GM19025 (cell line): ENCODE results near the gene PCNX2.
"Not testable (repeated sequence)": the region's sequence is repeated elsewhere in the genome, so short reads cannot be mapped to it uniquely, and the experiment has no call there.

Experiments
- ATAC-seq: cut with Tn5 transposase; IDR thresholded peaks from one replicate; pipeline ENCODE4 v1.9.1; 2021; ENCODE audit warnings: mild to moderate bottlenecking, low read depth, moderate library complexity; ENCODE audit not compliant: unreplicated experiment

PCNX2 gene

DNA sequence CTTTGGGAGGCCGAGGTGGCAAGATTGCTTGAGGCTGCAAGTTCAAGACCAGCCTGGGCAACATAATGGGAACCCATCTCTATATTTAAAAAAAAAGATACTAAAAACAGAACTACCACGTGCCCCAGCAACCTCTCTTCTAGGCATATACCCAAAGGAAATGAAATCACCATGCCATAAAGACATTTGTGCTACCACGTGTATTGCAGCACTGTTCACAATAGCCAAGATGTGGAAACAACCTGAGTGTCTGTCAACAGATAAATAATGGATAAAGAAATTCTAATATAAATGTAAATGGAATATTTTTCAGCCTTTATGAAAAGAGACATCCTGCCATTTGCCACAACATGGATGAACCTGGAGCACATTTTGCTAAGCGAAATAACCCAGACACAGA, 128.6 kb downstream of the PCNX2 start:
- no peak for ATAC-seq

GRCh38 chr1:233163696-233164095, 131.8 kb downstream of the PCNX2 start:
- ATAC-seq, result no peak

DNA sequence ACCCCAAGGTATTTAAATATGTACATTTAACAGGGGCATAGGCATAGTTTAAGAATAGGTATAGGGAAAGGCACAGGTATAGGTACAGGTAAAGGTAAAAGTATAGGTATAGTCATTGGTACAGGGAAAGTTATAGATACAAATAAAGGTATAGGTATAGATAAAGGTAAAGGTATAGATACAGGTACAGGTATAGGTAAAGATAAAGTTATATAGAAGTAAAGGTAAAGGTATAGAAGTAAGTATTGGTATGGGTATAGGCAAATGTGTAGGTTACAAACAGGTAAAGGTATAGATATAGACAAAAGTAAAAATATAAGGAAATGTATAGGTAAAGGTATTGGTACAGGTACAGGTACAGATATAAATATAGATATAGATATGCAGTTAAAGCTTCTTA, 137.2 kb downstream of the PCNX2 start:
- no peak for ATAC-seq

DNA sequence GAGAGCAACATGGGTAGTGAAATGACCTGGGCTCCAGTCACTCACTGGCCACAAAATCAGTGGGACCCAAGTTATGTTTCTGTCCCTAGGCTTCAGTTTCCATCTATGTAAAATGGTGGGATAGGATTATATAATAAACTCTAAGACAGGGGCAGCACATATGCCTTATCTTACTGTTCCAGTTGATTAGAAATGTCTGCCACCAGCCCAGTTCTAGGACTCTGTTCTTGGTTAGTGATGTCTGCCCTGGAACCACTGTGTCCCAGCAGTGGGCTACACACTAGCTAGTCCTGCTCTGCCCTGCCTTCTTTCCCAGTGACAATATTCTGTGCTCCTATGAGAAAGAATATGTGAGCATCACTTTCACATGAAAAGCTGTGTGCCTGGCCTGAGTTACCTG, 138.3 kb downstream of the PCNX2 start:
- no peak for ATAC-seq

GRCh38 chr1:233151861-233152260, 143.7 kb downstream of the PCNX2 start:
- no peak for ATAC-seq

DNA sequence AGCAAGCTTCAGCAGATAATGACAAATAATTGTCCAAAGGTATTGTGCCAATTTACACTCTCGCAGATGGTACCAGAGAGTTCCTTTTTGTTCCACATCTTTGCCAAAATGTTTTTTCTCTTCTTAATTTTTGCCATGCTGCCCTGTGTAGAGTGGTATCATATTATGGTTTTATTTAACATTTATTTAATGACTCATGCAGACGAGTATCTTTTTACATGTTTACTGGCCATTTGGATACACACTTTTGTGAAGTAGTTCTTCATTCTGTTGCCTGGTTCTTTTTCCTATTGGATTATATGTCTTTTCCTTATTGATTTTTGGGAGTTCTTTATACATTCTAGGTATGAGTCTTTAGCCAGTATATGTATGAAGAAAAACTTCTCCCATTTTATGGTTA, 151.1 kb downstream of the PCNX2 start:
- no peak for ATAC-seq

GRCh38 chr1:233143241-233143640, 152.3 kb downstream of the PCNX2 start:
- ATAC-seq, result no peak

DNA sequence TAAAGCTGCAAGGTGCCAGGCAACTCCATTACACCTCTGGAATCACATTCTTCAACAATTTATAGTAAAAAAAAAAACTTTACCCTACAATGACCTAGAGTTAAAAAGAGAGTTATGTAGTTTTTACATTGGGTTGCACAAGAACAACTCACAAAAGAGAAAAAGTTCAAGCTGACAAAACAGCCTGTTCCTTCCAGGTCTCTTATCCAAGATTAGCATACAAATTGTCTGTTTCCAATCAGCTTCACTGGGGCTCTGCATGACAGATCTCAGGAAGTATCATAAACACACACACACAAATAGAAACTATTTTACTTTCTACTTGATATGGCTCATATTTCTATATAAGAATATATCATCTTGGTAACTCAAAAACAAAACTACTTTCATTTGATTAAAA, 154.6 kb downstream of the PCNX2 start:
- no peak for ATAC-seq

- ATAC-seq, result no peak
Observed at GRCh38 chr1:233140499-233140898, 155.0 kb downstream of the PCNX2 start.

DNA sequence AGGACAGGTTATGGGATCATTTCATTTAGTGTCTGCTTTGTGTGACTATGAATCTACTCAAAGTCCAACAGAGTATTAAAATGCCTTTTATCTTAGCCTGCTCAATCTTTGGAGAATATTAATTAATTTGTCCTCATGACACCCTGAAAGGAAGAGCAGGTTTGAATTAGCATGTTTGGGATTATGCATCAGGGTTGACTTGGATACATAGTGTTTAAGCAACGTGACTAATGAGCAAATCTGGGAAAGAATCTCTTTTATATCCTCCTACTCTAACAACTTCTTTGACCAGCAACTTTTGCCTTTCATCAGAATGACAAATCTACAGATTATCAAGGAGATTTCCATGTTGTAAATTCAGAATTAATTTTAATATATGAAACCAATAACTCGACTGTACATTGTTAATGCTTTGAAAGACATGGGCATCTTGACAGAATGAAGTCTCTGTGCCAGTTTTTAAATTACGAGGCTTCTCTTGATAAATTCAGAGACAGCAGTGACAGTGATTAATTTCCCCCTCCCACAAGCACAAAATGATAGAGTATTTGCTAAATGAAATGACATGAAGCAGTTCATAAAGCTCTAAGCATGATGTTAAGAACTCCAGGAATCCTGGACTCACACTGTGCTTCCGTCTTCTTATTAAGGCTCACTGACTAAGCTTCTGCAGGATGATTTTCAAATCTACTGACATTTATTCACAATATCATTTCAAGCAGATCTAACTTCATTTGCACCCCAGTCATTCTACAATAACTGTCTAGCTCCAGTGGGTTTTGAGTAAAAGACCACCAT, 156.5 kb downstream of the PCNX2 start:
- ATAC-seq, result no peak

GRCh38 chr1:233135833-233136232, 159.7 kb downstream of the PCNX2 start:
- no peak for ATAC-seq

DNA sequence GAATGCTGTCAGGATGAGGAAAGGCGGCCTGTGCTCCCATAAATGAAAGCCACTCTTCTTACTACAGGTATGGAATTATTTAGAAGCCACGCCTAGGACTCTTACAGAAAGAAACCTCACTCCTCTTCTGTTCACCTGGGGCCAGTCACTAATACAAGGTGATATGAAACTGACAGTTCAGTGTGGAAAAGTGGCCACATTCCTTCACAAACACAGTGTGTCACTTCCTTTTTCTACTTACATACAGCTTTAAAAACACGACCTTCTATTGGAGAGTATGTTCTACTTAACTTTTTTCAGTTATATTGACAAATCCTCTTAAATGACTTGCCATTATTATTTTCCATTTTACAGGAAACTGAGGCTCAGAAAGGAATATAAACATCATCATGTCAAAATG, 163.1 kb downstream of the PCNX2 start:
- ATAC-seq, result no peak

DNA sequence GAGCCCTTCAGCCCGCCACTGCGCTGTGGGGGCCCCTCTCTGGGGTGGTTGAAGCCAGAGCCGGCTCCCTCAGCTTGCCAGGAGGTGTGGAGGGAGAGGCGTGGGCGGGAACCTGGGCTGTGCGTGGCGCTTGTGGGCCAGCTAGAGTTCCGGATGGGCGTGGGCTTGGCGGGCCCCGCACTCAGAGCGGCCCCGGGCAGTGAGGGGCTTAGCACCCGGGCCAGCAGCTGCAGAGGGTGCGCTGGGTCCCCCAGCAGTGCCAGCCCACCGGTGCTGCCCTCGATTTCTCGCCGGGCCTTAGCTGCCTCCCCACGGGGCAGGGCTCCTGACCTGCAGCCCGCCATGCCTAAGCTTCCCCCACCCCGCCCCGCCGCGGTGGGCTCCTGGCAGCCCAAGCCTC, 166.5 kb downstream of the PCNX2 start:
- not testable (repeated sequence) for ATAC-seq

DNA sequence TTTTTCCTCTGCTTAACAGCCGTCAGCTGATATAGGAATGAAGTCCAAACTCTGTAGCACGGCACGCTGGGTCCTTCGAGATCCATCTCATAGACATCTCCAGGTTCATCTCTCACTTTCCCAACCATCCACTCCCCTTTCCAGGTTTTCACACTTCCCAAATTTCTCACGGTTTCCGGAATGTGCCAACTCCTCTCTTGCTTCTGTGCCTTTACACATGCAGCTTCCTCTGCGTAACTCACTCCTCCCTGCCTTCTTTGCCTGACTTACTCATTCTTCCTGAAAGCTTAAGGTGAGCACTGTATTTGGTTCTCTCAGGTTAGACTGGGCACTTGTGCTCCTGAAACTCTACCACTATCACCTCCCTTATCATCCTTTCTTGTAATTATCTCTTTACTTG, 168.4 kb downstream of the PCNX2 start:
- ATAC-seq, result no peak

- no peak for ATAC-seq
Observed at GRCh38 chr1:233122779-233123178, 172.7 kb downstream of the PCNX2 start.

- no peak for ATAC-seq
Observed at GRCh38 chr1:233121947-233122559, 173.5 kb downstream of the PCNX2 start.

GRCh38 chr1:233114860-233115259, 180.7 kb downstream of the PCNX2 start:
- no peak for ATAC-seq

GRCh38 chr1:233114159-233114558, 181.4 kb downstream of the PCNX2 start:
- ATAC-seq, result no peak

- ATAC-seq, result no peak
Observed at GRCh38 chr1:233113009-233113879, 182.3 kb downstream of the PCNX2 start.

GRCh38 chr1:233112186-233113008, 183.1 kb downstream of the PCNX2 start:
- no peak for ATAC-seq
